ENCODE measurements around the gene MTX1.
A peak's percentile ranks its signal among the peaks of the same experiment; 100 is the strongest.
"Not testable (repeated sequence)": the region's sequence is repeated elsewhere in the genome, so short reads cannot be mapped to it uniquely, and the experiment has no call there.

MTX1 gene

GRCh38 chr1:155227261-155228095 lies 19.0 kb downstream of the MTX1 start:
- Histone ChIP-seq H3K36me3 (ENCODE audit: insufficient read depth, insufficient read length, low read length) (peaks cover 23% of the 10 kb centered on the region), H3K4me1 (ENCODE audit: insufficient read depth, insufficient read length) (peaks cover 5% of the 10 kb centered on the region), H3K4me3 (ENCODE audit: insufficient read length, low read depth) (peak overlapping the region; percentile 86), H3K27me3 (ENCODE audit: insufficient read depth, insufficient read length) (no peaks in the 10 kb centered on the region), H3K9me3 (ENCODE audit: insufficient read depth, low read length) (no peaks in the 10 kb centered on the region), H3K9ac (ENCODE audit: insufficient read length, low read depth) (peak overlapping the region; percentile 97)
- peak; percentile 100 for DNase-seq (ENCODE audit: low read depth, low spot score)
- TF ChIP-seq YY1 (IDR thresholded peaks at IDR 0.05; ENCODE audit: insufficient read depth, insufficient read length) = peak; percentile 31
- no peak for TF ChIP-seq ZNF274 (IDR thresholded peaks at IDR 0.05; ENCODE audit: low read depth, low read length)

DNA sequence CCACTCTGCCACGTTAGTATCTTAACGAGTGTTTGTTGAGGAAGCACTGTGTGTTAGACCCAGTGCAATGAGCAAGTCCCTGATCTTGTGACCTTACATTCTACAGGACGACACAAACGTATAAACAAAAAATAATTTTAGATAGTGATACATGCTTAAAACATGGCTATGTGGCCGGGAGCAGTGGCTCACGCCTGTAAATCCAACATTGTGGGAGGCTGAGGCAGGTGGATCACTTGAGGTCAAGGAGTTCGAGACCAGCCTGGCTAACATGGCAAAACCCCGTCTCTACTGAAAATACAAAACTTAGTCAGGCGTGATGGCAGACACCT lies 19.6 kb downstream of the MTX1 start:
- TF ChIP-seq YY1 (IDR thresholded peaks at IDR 0.05; ENCODE audit: insufficient read depth, insufficient read length) = no peak
- Histone ChIP-seq H3K9ac (ENCODE audit: insufficient read length, low read depth) (peak overlapping the region; percentile 92), H3K4me3 (ENCODE audit: insufficient read length, low read depth) (peak overlapping the region; percentile 48), H3K4me1 (ENCODE audit: insufficient read depth, insufficient read length) (peaks cover 5% of the 10 kb centered on the region), H3K27me3 (ENCODE audit: insufficient read depth, insufficient read length) (no peaks in the 10 kb centered on the region), H3K36me3 (ENCODE audit: insufficient read depth, insufficient read length, low read length) (peaks cover 25% of the 10 kb centered on the region), H3K9me3 (ENCODE audit: insufficient read depth, low read length) (no peaks in the 10 kb centered on the region)
- DNase-seq (ENCODE audit: low read depth, low spot score) = no peak

- not testable (repeated sequence) for H3K27me3 ChIP-seq (ENCODE audit: insufficient read depth, insufficient read length); H3K9ac ChIP-seq (ENCODE audit: insufficient read length, low read depth); H3K4me3 ChIP-seq (ENCODE audit: insufficient read length, low read depth); H3K9me3 ChIP-seq (ENCODE audit: insufficient read depth, low read length); DNase-seq (ENCODE audit: low read depth, low spot score); H3K4me1 ChIP-seq (ENCODE audit: insufficient read depth, insufficient read length)
- peaks cover 18% of the 10 kb centered on the region for H3K36me3 ChIP-seq (ENCODE audit: insufficient read depth, insufficient read length, low read length)
Measured at GRCh38 chr1:155231302-155231701, 22.8 kb downstream of the MTX1 start.

GRCh38 chr1:155232001-155232978 lies 23.8 kb downstream of the MTX1 start:
- not testable (repeated sequence) for H3K9ac ChIP-seq (ENCODE audit: insufficient read length, low read depth); DNase-seq (ENCODE audit: low read depth, low spot score); H3K27me3 ChIP-seq (ENCODE audit: insufficient read depth, insufficient read length)

DNA sequence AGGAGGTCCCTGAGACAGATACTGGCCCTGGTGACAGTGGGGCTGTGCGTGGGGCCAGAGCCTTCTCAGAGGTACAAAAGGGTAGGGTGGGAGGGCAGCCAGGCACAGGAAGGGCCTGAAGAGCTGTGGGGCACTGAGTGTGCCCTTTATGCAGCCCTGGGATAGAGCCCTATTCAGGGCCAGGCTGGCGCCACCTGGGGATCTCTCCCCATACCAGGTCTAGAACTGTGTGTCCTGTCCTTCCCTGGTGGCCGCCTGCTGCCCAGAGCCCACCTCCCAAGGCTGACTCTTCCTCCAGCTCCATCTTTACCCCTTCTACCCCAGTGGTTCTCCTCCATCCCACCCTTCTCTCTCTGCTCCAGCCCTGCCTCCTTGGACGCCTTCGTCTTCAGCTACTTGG lies 25.0 kb downstream of the MTX1 start:
- not testable (repeated sequence) for H3K27me3 ChIP-seq (ENCODE audit: insufficient read depth, insufficient read length); H3K4me1 ChIP-seq (ENCODE audit: insufficient read depth, insufficient read length); H3K4me3 ChIP-seq (ENCODE audit: insufficient read length, low read depth); H3K9me3 ChIP-seq (ENCODE audit: insufficient read depth, low read length); DNase-seq (ENCODE audit: low read depth, low spot score); H3K9ac ChIP-seq (ENCODE audit: insufficient read length, low read depth)
- peaks cover 37% of the 10 kb centered on the region for H3K36me3 ChIP-seq (ENCODE audit: insufficient read depth, insufficient read length, low read length)

More at GRCh38 chr1:155232001-155232978, 23.8 kb downstream of the MTX1 start:
- H3K4me3 ChIP-seq (ENCODE audit: insufficient read length, low read depth); H3K4me1 ChIP-seq (ENCODE audit: insufficient read depth, insufficient read length); H3K9me3 ChIP-seq (ENCODE audit: insufficient read depth, low read length): not testable (repeated sequence)
- H3K36me3 ChIP-seq (ENCODE audit: insufficient read depth, insufficient read length, low read length) = peaks cover 28% of the 10 kb centered on the region

- H3K27me3 ChIP-seq (ENCODE audit: insufficient read depth, insufficient read length); H3K9ac ChIP-seq (ENCODE audit: insufficient read length, low read depth); H3K4me1 ChIP-seq (ENCODE audit: insufficient read depth, insufficient read length); DNase-seq (ENCODE audit: low read depth, low spot score); H3K4me3 ChIP-seq (ENCODE audit: insufficient read length, low read depth); H3K9me3 ChIP-seq (ENCODE audit: insufficient read depth, low read length): not testable (repeated sequence)
- H3K36me3 ChIP-seq (ENCODE audit: insufficient read depth, insufficient read length, low read length) = peaks cover 50% of the 10 kb centered on the region
Measured at GRCh38 chr1:155235375-155235774, 26.9 kb downstream of the MTX1 start.

DNA sequence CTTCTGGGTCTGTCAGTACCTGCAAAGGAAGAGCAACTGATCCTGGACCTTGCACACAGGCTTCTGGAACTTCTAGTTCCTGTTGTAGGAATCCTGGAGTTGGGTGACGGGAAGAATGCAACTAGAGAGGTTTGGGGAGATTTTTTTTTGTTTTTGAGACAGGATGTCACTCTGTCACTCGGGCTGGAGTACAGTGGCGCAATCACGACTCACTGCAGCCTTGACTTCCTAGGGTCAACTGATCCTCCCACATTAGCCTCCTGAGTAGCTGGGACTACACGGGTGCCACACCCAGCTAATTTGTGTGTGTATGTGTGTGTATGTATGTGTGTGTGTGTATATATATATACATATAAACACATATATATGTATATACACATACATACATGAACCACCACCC lies 28.0 kb downstream of the MTX1 start:
- Histone ChIP-seq H3K36me3 (ENCODE audit: insufficient read depth, insufficient read length, low read length) (peaks cover 50% of the 10 kb centered on the region), H3K9ac (ENCODE audit: insufficient read length, low read depth) (no peak overlapping the region), H3K9me3 (ENCODE audit: insufficient read depth, low read length) (no peaks in the 10 kb centered on the region), H3K4me1 (ENCODE audit: insufficient read depth, insufficient read length) (peaks cover 2% of the 10 kb centered on the region), H3K4me3 (ENCODE audit: insufficient read length, low read depth) (no peak overlapping the region), H3K27me3 (ENCODE audit: insufficient read depth, insufficient read length) (no peaks in the 10 kb centered on the region)
- TF ChIP-seq SUZ12 (IDR thresholded peaks at IDR 0.05; ENCODE audit: extremely low read depth, insufficient read depth, insufficient read length) = no peak
- no peak for TF ChIP-seq YY1 (IDR thresholded peaks at IDR 0.05; ENCODE audit: insufficient read depth, insufficient read length)
- TF ChIP-seq ZNF274 (IDR thresholded peaks at IDR 0.05; ENCODE audit: low read depth, low read length) = no peak
- DNase-seq (ENCODE audit: low read depth, low spot score) = no peak
